MM.1S (cell line): ENCODE results near the gene CFAP251.

Experiments used
- EZH2 ChIP-seq: fragments of 300-600 bp; sonication (generic); optimal IDR thresholded peaks from 2 replicates; pipeline ENCODE3; 2017; ENCODE audit warnings: low read depth, mild to moderate bottlenecking, antibody characterized with exemption, low read length, mixed read lengths
- TF ChIP-seq, protein P1 (sequence below): fragments of 300-600 bp; sonication (generic); IDR thresholded peaks from 2 replicates; pipeline ENCODE4 v1.5.1; 2016; ENCODE audit warnings: antibody characterized with exemption, low read length, mixed read lengths

DNA sequence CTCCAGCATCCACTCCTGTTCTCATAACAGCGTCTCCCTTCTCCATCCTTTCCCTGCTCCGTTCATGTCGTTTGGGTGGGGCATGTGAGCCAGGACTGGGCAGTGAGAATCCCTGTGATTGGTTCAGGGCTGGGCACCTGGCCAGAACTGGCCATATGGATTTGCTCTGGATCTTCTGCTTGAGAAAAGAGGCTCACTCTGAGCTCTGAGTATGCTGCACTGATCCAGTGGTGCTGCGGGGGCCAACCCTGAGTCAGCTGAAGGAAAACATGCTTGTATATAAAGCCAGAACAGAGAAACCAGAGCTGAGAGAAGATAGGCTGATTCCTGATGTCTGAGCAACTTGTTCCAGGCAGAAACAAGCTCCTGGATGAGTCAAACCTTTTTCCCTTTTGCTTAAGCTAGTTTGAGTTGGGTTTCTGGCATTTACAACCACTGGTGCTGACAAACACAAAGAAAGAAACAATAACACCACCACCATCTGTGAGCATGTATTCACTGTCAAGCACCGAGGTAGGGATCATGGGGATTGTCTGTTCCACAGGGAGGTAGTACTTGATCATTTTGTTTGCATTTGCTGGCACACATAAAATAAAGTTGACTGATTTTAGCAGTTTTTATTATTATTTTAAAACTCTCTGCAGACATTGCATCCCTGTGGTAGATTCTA is 45.7 kb upstream of the CFAP251 start:
- TF ChIP-seq, protein P1, sequence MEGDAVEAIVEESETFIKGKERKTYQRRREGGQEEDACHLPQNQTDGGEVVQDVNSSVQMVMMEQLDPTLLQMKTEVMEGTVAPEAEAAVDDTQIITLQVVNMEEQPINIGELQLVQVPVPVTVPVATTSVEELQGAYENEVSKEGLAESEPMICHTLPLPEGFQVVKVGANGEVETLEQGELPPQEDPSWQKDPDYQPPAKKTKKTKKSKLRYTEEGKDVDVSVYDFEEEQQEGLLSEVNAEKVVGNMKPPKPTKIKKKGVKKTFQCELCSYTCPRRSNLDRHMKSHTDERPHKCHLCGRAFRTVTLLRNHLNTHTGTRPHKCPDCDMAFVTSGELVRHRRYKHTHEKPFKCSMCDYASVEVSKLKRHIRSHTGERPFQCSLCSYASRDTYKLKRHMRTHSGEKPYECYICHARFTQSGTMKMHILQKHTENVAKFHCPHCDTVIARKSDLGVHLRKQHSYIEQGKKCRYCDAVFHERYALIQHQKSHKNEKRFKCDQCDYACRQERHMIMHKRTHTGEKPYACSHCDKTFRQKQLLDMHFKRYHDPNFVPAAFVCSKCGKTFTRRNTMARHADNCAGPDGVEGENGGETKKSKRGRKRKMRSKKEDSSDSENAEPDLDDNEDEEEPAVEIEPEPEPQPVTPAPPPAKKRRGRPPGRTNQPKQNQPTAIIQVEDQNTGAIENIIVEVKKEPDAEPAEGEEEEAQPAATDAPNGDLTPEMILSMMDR, result no peak
- no peak for TF ChIP-seq EZH2
